Stimulated activated CD8-positive, alpha-beta memory T cell treated with anti-CD3 and anti-CD28 coated beads, Interleukin-7, amount 100 ng/mL, for 4 hours (primary cell): ENCODE measurements around the gene AIDA.
"Not testable (repeated sequence)": the region's sequence is repeated elsewhere in the genome, so short reads cannot be mapped to it uniquely, and the experiment has no call there.

Experiments used
- DNase-seq, 2 donors: peaks; one replicate each; pipeline ENCODE4 v3.0.0-alpha.2; 2020; ENCODE audit warnings: low read depth in 2 of 2

Gene AIDA

DNA sequence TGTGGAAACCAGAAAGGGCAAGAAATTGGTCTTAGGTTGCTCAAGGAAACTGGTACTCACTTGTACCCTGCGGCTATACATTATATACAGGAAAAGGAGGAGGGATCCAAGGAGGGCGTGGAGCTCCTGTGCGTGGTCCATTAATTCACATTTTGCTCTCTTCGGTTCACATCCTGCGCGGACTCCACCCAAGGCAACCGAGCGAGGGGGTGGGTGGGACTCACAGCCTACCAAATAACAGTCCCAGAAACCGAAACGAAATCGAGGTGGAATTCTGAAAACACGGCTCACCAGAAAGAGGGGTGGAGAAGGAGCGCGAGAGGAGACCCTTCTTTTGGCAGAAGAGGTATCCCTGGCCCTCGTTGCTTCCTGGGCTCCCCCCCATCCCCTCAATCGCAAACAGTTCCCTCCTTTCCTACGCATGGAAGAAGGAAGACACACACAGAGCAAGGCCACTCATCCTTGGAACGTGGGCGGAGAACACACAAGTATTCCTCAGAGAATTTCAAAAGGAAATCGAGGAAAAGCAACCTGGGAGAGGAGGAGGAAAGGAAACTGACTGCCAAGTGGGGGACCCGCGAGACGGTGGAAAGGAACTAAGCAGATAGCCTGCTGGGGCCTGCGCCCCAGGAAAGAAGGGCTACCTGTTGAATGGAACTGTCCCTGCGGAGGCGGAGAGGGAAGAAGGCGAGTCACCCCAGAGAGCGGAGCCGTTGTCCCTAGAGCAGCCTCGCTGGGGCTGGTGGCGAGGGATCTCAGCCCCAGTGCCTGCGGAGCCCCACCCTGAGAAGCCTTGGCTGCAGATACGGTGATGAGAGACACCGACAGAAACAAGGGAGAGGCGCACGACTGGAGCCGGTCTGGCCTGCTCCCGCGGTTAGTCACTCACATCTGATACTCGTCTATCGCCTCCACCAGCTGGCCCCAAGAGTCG, 705 bp downstream of the AIDA start:
- peak; percentile 46 to 53 for DNase-seq

DNA sequence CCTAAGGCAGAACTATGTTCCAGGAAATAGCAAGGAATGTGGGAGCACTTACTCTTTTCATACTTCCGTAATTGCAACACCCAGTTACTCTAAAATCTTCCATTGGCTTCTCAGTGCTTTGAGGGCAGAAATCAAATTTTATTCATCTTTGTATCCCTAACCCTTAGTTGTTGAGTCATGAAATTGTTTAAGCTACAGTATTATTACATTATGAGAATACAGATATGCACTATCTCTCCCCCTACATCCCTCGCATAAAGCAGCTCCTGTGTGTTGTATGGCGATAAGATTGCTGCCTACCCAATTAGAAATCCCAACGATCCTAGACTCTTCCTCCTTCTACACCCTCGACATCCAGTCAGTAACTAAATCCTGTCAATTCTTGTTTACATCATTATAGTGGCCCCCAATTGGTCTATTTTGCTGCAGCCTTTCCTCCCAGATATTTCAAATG, 2.6 kb downstream of the AIDA start:
- DNase-seq = no peak

DNA sequence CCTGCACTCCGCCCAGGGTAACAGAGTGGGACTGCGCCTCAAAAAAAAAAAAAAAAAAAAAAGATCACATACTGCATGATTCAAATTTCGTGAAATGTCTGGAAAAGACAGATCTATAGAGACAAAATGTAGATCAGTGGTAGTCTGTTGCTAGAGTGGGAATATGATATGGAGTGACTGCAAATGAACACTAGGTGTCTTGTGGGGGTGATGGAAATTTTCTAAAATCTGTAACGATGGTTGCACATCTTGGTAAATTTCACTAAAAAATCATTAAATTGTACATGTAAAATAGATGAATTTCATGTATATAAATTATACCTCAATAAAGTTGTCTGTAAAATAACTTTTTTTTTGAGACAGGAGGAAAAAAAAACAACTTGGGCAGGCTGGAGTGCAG, 5.5 kb downstream of the AIDA start:
- no peak for DNase-seq

- DNase-seq = no peak
These were observed 8.0 kb downstream of the AIDA start for GRCh38 chr1:222704260-222704659.

DNA sequence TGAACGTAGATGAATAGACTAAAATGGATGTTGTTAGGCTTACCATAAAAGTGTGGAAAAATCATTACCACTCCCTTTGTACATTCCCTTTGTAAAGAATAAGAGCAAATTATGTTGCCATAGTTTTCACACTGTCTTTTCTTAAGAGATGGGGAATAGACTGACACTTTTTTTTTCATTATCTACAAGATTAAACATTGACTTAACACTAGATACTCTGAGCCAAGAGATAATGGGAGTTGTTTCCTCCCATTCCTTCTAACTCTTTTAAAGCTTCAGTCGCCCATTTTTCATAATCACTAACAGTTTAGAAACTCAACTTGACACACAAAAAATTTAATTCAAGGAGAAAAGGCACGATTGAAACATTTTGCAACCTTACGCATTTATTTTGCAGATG, 10.1 kb downstream of the AIDA start:
- DNase-seq = no peak

- no peak for DNase-seq
These were observed 14.5 kb downstream of the AIDA start for GRCh38 chr1:222697826-222698225.

GRCh38 chr1:222697203-222697602, 15.1 kb downstream of the AIDA start:
- DNase-seq = no peak

DNA sequence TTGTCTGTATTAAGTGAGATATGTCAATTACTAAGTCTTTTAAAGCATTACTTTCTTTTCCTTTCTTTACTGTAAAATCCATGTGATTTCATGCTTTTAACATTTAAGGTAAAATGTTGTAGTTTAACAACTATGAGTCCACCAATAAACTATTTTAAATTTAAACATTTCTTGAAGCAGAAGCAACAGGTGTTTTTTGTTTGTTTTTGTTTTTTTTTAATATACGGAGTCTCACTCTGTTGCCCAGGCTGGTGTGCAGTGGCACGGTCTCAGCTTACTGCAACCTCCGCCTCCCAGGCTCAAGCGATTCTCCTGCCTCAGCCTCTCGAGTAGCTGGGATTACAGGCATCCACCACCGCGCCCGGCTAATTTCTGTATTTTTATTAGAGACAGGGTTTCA, 15.6 kb downstream of the AIDA start:
- no peak for DNase-seq

DNA sequence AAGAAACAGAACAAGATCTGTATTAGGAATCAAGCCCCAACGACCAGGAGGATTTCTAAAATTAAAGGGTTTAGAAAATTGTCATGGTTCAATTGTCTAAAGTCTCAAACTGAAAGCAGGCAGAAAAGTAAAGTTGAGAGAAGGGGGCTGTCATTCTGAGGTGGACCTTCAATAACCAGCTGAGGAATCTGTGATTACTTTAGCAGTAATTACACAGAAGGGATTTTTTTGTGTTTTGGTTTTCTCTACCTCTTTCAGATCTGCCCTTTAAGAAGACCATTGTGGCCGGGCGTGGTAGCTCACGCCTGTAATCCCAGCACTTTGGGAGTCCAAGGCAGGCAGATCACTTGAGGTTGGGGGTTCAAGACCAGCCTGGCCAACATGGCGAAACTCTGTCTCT, 17.4 kb downstream of the AIDA start:
- DNase-seq = no peak

- DNase-seq = no peak
These were observed 21.3 kb downstream of the AIDA start for GRCh38 chr1:222691016-222691415.

GRCh38 chr1:222680080-222680479, 32.2 kb downstream of the AIDA start:
- DNase-seq = no peak

GRCh38 chr1:222670110-222670509, 42.2 kb downstream of the AIDA start:
- no peak for DNase-seq

DNA sequence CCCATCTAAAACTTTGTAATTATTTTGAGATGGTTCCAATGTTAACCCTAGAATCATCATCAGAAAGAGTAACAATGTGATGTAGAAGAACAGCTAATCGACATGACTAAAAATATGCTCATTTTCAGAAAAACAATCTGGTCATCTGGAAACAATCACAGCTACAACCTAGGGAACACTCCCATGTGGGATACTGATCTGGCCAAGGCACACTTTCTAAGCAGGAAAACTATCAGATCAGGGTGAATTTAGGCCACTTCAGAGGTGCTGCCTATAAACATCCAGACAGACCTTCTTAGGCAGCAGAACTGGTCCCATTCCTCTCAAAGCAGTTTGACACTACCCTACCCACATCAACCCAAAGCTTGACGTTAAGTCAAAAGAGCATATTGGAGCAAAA, 43.2 kb downstream of the AIDA start:
- not testable (repeated sequence) for DNase-seq

DNA sequence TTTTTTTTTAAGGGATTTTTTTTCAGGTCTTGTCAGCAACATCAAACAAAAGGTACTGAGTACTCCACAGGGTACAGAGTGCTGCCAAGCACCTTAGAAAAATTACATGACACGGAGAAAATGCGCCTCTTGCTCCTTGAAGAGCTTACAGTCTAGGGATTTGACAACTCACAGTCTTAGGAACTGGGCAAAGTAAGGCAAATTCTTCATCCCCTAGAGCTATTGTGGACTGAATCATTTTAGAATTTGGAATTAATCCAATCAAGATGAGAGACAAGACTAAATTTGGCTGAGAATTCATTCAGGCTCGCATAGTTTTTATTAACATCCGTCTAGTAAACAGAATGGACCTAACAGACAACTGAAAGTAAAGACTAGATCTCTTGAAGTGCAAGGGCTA, 44.1 kb downstream of the AIDA start:
- DNase-seq = not testable (repeated sequence)

DNA sequence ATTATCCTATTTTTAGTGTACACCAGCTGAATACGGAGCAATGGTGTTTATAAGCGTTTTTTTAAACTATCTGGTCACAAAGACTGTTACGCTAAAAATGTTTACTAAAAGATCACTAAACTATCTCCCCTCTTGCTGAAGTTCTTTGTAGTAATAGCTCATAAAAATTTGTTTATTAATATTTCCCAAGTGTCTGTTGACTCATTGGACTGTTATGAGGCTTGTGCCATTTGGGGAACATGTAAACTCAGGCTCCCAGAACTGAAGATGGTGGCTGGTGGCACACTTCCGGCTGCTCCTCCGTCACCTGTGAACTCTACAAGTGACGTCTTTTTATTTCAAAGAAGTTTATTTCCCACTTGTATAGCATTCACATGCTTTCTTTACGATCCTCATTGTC, 46.3 kb downstream of the AIDA start:
- no peak for DNase-seq

DNA sequence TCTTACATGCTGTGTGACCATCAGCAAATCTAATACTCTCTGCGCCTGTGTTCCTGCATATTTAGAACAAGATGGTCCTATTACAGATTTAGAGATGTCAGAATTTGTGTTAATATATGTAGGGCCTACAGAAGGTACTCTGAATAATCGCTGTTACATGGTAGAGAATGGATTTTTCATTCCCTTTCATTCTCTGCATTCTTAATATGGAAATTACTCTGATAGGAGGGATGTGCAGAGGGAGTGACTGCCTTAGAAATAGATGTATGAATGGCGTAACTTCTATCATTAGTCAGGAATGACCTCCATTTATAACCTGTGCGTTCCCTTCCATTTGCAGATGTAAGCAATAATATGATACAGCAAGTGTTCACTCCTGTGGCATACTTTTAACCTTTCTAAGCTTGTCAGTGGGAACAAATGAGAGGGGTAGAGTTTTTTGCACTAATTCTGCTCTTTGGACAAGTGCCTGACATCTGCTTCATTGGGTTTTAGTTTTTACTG, 48.8 kb downstream of the AIDA start:
- DNase-seq = no peak

- DNase-seq = no peak
These were observed 54.4 kb downstream of the AIDA start for GRCh38 chr1:222657899-222658298.

DNA sequence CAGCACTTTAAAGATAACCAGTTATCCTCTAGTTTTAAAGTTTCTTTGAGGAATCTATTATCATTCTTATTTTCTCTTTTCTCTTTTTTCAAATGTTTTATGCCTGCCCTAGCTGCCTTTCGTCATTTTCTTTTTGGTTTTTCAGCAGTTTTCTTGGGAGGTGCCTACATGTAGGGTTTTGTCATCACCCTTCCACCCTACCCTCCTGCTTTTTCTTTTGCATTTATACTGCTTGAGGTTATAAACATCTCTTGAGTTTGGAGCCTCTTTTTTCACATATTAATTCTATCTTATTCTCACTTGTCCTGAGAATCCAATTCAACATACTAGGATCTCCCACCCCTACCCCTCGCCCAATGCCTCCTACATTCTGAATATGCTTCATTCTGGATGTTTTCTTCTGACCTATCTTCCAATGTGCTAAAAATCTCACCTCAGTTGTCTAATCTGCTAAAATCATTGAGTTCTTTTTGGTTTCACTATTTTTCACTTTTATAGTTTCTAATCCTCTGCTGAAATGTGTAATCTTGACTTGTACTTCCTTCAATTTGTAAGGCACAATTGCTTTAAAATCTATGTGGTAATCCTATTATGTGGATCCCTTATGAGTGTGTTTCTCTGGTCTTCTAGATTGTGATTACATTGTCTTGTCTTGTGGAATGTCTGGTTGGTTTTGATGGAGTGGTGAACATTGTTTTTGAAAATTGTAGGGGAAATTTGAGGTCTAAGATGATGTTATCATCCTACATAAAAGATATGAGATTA, 55.7 kb downstream of the AIDA start:
- DNase-seq = no peak

GRCh38 chr1:222654849-222655248, 57.4 kb downstream of the AIDA start:
- peak; percentile 66 to 77 for DNase-seq

- no peak for DNase-seq
These were observed 59.0 kb downstream of the AIDA start for GRCh38 chr1:222653178-222653827.

DNA sequence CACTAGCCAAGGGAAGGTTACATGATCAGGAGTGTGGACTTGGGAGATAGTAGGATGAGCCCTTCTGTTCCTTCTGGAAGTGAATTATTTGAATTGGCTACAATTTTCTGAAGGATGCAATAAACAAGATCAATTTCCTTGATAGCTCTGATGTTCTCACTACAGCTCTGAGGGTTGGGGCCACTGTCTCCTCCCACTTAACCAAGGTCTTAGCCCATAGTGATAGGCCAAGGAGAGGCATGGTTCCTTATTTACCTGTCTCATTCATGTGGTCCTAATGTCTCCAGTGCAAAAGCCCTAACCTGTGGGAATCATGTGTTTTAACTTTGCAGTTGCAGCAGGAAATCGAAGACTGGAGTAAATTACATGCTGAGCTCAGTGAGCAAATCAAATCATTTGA, 59.6 kb downstream of the AIDA start:
- no peak for DNase-seq

GRCh38 chr1:222644636-222644980, 67.7 kb downstream of the AIDA start:
- no peak for DNase-seq
